ENCODE data around the gene RAVER2. TPM values are rescaled to one million over a fixed set of nuclear protein-coding genes. Genes with fewer than 3 reads are reported as not detected.
A peak's percentile ranks its signal among the peaks of the same experiment; 100 is the strongest.

RAVER2 gene
- total RNA-seq, 1 donor from 2014 or later = 11.9 TPM

DNA sequence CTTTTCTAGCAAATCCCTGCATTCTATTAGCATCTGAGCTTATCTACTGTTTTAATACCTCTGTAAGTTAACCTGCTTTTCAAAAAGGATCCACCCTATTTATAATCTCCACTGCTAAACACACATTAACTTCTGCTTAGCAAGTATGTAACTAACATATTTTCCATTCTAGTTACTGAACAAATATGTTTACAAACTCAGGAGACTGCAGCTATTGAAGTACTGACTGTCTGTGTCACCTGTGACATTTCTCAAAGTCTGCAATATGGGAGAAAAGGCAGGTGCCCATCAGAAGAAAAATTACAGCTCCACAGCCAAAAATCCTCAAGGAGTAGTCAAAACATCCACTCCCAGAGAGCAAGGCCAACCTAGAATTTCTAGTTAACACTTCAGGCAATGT, 133.2 kb downstream of the RAVER2 start:
- Mint-ChIP-seq H3K36me3 (ENCODE audit: low read depth, unreplicated experiment) (peaks cover 44% of the 10 kb centered on the region), H3K9me3 (ENCODE audit: unreplicated experiment) (no peaks in the 10 kb centered on the region), H3K27me3 (ENCODE audit: unreplicated experiment) (peaks cover 7% of the 10 kb centered on the region), H3K4me1 (ENCODE audit: unreplicated experiment) (peaks cover 53% of the 10 kb centered on the region), H3K4me3 (ENCODE audit: unreplicated experiment) (no peak overlapping the region), H3K27ac (ENCODE audit: unreplicated experiment) (no peak overlapping the region)
- no peak for TF ChIP-seq CTCF (IDR thresholded peaks at IDR 0.05; ENCODE audit: unreplicated experiment)
- no peak for DNase-seq (ENCODE audit: low spot score)

DNA sequence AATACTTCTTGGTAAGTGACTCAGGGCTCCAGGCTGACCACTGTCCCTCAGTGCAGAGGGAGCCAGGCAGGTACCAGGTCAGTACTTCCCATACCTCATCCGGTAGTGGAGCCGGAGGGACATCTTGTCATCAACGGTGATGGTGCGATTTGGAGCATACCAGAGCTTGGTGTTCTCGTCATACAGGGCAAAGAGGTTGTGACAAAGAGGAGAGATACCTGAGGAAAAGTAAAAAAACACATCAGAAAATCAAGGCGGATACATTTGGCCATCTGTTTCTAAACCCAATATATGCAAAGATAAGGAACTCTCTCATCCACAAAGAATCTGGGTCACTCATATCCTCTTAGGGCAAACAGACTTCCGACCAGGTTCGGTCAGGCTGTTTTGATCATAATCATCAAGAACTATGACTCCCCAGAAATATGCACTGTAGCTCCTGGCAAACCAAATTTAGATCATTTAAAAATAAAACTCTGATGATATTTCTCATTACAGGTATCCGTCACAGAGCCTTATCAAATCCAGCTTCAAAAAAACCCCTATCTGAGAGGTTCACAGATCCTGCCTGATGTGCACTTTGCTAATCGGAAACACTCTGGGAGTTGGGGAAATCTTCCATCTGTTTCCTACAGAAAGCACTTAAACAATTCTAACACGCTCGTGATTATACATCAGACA, 134.2 kb downstream of the RAVER2 start:
- no peak for TF ChIP-seq CTCF (IDR thresholded peaks at IDR 0.05; ENCODE audit: unreplicated experiment)
- H3K4me1 Mint-ChIP-seq (ENCODE audit: unreplicated experiment) = peaks cover 53% of the 10 kb centered on the region
- DNase-seq (ENCODE audit: low spot score) = no peak

DNA sequence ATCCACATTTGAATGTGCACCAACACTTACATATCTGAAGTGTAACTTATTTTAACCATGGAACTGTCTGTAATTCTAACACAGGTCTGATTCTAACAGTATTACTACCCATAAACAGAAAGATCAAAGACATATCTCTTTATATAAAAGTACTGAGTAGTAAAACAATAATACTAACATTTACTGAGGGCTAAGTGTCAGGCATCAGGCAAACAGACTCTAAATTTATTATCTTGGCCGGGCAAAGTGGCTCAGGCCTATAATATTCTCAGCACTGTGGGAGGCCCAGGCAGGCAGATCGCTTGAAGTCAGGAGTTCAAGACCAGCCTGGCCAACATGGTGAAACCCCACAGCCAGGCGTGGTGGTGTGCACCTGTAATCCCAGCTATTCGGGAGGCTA, 135.6 kb downstream of the RAVER2 start:
- Mint-ChIP-seq H3K27ac (ENCODE audit: unreplicated experiment) (no peak overlapping the region), H3K9me3 (ENCODE audit: unreplicated experiment) (no peaks in the 10 kb centered on the region), H3K27me3 (ENCODE audit: unreplicated experiment) (peaks cover 3% of the 10 kb centered on the region), H3K4me1 (ENCODE audit: unreplicated experiment) (peaks cover 50% of the 10 kb centered on the region), H3K4me3 (ENCODE audit: unreplicated experiment) (no peak overlapping the region), H3K36me3 (ENCODE audit: low read depth, unreplicated experiment) (peaks cover 40% of the 10 kb centered on the region)
- TF ChIP-seq CTCF (IDR thresholded peaks at IDR 0.05; ENCODE audit: unreplicated experiment) = no peak
- no peak for DNase-seq (ENCODE audit: low spot score)

More for the DNA sequence above, 134.2 kb downstream of the RAVER2 start:
- Mint-ChIP-seq H3K4me3 (ENCODE audit: unreplicated experiment) (no peak overlapping the region), H3K9me3 (ENCODE audit: unreplicated experiment) (no peaks in the 10 kb centered on the region), H3K27me3 (ENCODE audit: unreplicated experiment) (peaks cover 4% of the 10 kb centered on the region), H3K27ac (ENCODE audit: unreplicated experiment) (peak overlapping the region; percentile 5), H3K36me3 (ENCODE audit: low read depth, unreplicated experiment) (peaks cover 44% of the 10 kb centered on the region)

DNA sequence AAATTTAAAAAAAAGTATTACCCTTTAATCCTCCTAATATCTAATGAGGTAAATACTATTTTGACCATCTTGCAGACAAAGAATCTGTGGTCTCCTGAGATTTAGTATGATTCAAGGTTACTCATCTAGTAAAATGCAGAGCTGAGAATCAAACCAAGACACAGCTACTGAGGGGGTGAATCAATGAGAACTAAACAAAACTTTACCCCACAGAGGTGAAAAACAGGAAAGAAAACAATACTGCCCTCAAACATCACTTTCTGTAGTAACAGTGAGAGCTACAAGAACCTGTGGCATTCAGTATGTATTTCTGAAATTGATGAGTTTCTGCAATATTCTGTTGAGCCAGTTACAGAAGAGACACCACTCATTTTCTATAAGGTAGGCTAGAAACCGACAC, 136.4 kb downstream of the RAVER2 start:
- no peak for DNase-seq (ENCODE audit: low spot score)
- peaks cover 33% of the 10 kb centered on the region for H3K36me3 Mint-ChIP-seq (ENCODE audit: low read depth, unreplicated experiment)
- H3K9me3 Mint-ChIP-seq (ENCODE audit: unreplicated experiment) = no peaks in the 10 kb centered on the region
- peaks cover 50% of the 10 kb centered on the region for H3K4me1 Mint-ChIP-seq (ENCODE audit: unreplicated experiment)
- H3K27ac Mint-ChIP-seq (ENCODE audit: unreplicated experiment) = no peak overlapping the region
- H3K27me3 Mint-ChIP-seq (ENCODE audit: unreplicated experiment) = peaks cover 4% of the 10 kb centered on the region
- no peak for TF ChIP-seq CTCF (IDR thresholded peaks at IDR 0.05; ENCODE audit: unreplicated experiment)
- no peak overlapping the region for H3K4me3 Mint-ChIP-seq (ENCODE audit: unreplicated experiment)

Other genes starting within 250 kb of the RAVER2 start
- 202 TPM for gene JAK1, start 221.5 kb downstream of the RAVER2 start, total RNA-seq (ENCODE audit: unreplicated experiment)

All from endothelial cell (in vitro differentiated cells).